ENCODE data around the gene PARVB.

GRCh38 chr22:44215287-44215686, 191.2 kb downstream of the PARVB start:
- TF ChIP-seq EZH2 (IDR thresholded peaks at IDR 0.05; ENCODE audit: low read length), result no peak
- no peak for TF ChIP-seq CTCF (optimal IDR thresholded peaks at IDR 0.05 in 1 of 3, IDR thresholded peaks at IDR 0.05 in 1 of 3, conservative IDR thresholded peaks at IDR 0.05 in 1 of 3; ENCODE audit: extremely low read depth in 1 of 3, insufficient read depth in 2 of 3, low read length in 3 of 3)
